GM12874 (cell line): ENCODE results near the gene PTPRN2.

Experiments
- TF ChIP-seq, protein P1 (sequence below): IDR thresholded peaks from 2 replicates; pipeline ENCODE4 v1.5.1; 2011; ENCODE audit warnings: low read depth, mild to moderate bottlenecking, control low read depth, low read length, moderate library complexity; ENCODE audit not compliant: insufficient read depth

Gene PTPRN2

GRCh38 chr7:158428837-158429753, 158.5 kb downstream of the PTPRN2 start:
- TF ChIP-seq, protein P1, sequence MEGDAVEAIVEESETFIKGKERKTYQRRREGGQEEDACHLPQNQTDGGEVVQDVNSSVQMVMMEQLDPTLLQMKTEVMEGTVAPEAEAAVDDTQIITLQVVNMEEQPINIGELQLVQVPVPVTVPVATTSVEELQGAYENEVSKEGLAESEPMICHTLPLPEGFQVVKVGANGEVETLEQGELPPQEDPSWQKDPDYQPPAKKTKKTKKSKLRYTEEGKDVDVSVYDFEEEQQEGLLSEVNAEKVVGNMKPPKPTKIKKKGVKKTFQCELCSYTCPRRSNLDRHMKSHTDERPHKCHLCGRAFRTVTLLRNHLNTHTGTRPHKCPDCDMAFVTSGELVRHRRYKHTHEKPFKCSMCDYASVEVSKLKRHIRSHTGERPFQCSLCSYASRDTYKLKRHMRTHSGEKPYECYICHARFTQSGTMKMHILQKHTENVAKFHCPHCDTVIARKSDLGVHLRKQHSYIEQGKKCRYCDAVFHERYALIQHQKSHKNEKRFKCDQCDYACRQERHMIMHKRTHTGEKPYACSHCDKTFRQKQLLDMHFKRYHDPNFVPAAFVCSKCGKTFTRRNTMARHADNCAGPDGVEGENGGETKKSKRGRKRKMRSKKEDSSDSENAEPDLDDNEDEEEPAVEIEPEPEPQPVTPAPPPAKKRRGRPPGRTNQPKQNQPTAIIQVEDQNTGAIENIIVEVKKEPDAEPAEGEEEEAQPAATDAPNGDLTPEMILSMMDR = no peak

DNA sequence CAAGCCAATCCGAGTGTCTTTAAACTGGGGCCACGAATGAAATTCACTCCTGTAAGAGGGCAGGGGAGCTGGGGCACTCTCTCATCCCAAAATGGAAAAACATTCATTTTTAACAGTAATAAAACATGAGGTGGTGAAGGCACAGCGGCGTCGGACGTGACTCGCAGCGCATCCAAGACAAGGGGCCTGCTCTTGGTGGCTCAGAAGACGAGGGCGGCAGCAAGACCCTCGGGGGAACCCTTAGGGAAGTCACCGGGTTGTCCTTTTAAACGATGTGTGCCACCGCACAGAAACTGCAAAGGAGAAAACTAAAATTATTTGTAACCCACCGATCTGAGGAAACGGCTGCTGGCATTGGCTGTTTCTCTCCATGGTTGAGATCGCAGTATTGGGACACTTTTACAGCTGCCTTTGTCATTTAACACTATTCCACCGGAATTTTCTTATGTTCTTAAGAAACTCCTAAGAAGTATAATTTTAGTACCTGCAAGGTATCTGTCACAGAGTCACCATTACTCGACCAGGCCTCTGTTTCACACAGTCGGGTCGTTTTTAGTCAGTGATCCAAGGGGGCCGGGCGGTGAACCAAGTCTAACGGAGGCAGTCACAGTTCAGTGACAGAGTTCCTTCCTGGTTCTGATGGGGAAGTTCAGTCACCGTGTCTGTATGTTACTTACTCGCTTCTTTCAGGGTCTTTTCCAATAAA, 159.3 kb downstream of the PTPRN2 start:
- TF ChIP-seq, protein P1 = no peak

GRCh38 chr7:158424531-158424930, 163.1 kb downstream of the PTPRN2 start:
- TF ChIP-seq, protein P1 = no peak

DNA sequence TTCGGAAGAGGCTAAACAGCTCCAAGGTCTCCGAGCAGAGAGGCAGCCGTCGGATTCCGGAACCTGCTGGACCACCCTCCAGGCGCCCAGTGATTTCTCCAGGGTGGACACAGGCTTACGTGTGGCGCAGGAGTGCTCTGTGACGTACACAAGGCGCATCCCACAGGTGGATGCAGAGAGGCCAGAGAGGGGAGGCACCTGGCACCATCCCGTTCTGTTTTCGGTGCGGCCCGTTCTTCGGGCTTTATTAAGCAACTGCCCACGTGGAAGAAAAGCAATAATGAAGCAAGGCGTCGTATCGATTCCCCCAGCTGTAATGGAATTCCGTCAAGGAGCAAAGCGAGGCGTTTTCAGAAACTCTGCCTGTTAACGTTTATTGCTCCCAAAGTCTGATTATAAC, 163.6 kb downstream of the PTPRN2 start:
- TF ChIP-seq, protein P1 = no peak

DNA sequence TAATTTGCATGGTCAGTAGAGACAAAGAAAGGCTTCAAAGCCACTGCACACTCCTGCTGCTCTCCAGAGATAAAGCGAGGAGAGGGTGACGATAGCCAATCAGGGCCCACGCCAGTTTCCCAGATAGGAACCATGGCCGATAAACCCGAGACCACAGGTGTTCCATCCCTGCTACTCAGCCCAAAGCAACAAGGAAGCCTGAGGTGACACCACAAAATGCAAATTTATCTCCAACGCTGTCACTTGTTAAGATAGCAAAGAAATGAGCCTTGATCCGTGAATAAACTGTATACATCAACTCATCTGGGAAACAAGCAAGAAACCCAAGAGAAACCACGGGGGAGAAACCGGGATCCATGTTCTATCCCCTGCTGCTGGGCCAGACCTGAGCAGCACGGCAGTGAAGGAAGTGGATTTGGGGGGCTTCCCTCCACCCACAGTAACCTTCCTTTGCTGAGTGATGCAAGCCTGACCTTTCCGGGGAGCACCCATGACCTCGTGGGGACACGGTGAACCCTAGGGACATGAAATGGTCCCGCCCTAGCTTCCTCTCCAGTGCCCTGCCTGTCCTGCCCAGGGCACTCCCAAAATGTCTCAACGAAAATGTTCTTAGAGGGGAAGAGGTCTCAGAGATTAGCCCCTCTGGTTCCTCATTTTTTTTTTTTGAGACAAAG, 164.6 kb downstream of the PTPRN2 start:
- TF ChIP-seq, protein P1 = no peak

DNA sequence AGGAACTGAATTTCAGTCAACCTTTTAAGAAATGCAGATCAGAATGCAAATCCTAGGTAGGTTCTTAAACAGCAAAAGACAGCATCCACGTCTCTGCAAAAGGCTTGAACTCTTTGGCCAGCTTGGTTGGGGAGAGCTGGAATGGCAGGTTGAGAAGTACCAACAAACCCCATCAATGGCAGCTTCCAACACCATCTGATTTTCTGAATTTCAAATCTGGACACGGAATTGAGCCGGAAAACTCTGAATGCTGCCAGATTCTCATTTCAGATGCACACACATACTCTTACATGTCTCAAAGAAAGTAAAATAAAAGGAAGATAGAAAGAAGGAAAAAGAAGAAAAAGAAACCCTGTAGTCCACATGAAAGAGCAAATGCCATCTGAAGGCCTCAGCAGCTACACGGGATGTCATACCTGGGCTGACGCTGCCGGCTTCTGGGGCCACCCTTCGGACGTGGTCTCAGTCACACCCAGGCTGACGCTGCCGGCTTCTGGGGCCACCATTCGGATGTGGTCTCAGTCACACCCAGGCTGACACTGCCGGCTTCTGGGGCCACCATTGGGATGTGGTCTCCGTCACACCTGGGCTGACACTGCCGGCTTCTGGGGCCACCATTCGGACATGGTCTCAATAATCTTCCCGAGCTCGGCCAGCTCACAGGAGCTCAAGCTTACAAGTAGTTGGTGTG, 165.3 kb downstream of the PTPRN2 start:
- TF ChIP-seq, protein P1 = no peak

DNA sequence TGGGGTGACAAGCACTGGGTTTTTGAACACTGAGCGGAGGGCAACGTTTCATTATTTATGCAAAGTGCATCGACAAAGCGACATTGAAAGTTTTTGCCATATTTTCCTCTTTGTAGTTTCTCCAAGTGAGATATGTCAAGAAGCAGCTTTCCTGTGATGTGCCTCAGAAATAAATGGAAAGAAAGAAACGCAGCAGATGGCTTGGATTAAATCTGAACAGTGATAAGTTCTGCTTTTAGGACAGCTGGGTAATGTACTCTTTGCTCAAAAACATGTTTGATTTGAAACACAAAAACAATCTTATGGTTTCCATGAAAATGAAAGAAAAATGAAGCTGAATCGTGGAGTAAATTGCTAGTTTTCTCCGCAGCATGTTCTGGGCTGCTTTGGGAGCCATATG, 166.3 kb downstream of the PTPRN2 start:
- TF ChIP-seq, protein P1 = no peak
